ENCODE results near the gene PTGES3. TPM values are rescaled to one million over a fixed set of nuclear protein-coding genes. Genes with fewer than 3 reads are reported as not detected.

Gene PTGES3
- polyA plus RNA-seq, 1 donor from 2014 or later: 109 TPM

GRCh38 chr12:56719056-56719455, 31.0 kb upstream of the PTGES3 start:
- Histone ChIP-seq H3K79me2 (replicated peaks; ENCODE audit: insufficient read depth, low read length) (peaks cover 52% of the 10 kb centered on the region), H3K4me3 (ENCODE audit: low read length) (no peak overlapping the region), H3K27me3 (ENCODE audit: insufficient read depth, low read depth, low read length) (no peaks in the 10 kb centered on the region), H3K9me3 (ENCODE audit: low read length) (no peaks in the 10 kb centered on the region), H3K27ac (ENCODE audit: low read length) (no peak overlapping the region), H3K9me2 (ENCODE audit: insufficient read depth, low read length) (no peaks in the 10 kb centered on the region), H3K4me2 (ENCODE audit: low read length) (no peak overlapping the region), H2AFZ (ENCODE audit: low read depth, low read length) (no peak overlapping the region), H3K9ac (ENCODE audit: low read length) (no peak overlapping the region), H3K36me3 (ENCODE audit: insufficient read depth, low read length) (no peaks in the 10 kb centered on the region), H3F3A (ENCODE audit: insufficient read depth, low read length, poor library complexity, severe bottlenecking) (no peaks in the 10 kb centered on the region), H4K20me1 (ENCODE audit: insufficient read depth) (no peaks in the 10 kb centered on the region)
- TF ChIP-seq MXI1 (conservative IDR thresholded peaks at IDR 0.05; ENCODE audit: poor library complexity, severe bottlenecking) (no peak), SMC3 (conservative IDR thresholded peaks at IDR 0.05; ENCODE audit: poor library complexity) (no peak), TAF1 (IDR thresholded peaks at IDR 0.05; ENCODE audit: low read depth) (no peak), EZH2 (IDR thresholded peaks at IDR 0.05; ENCODE audit: borderline replicate concordance, insufficient read depth, low read length, poor library complexity, severe bottlenecking) (no peak), RAD21 (conservative IDR thresholded peaks at IDR 0.05) (no peak), POLR2AphosphoS5 (IDR thresholded peaks at IDR 0.05) (no peak), REST (IDR thresholded peaks at IDR 0.05; ENCODE audit: borderline replicate concordance) (no peak), CTCF (IDR thresholded peaks at IDR 0.05; ENCODE audit: poor library complexity, severe bottlenecking) (no peak), EP300 (conservative IDR thresholded peaks at IDR 0.05; ENCODE audit: poor library complexity, severe bottlenecking) (no peak)

- no peak overlapping the region for H2AFZ ChIP-seq (ENCODE audit: low read depth, low read length)
- H3K4me2 ChIP-seq (ENCODE audit: low read length): no peak overlapping the region
- no peak overlapping the region for H3K27ac ChIP-seq (ENCODE audit: low read length)
- no peaks in the 10 kb centered on the region for H3K9me2 ChIP-seq (ENCODE audit: insufficient read depth, low read length)
- TF ChIP-seq EP300 (conservative IDR thresholded peaks at IDR 0.05; ENCODE audit: poor library complexity, severe bottlenecking) (no peak), REST (IDR thresholded peaks at IDR 0.05; ENCODE audit: borderline replicate concordance) (no peak), POLR2AphosphoS5 (IDR thresholded peaks at IDR 0.05) (no peak), RAD21 (conservative IDR thresholded peaks at IDR 0.05) (no peak), TAF1 (IDR thresholded peaks at IDR 0.05; ENCODE audit: low read depth) (no peak), EZH2 (IDR thresholded peaks at IDR 0.05; ENCODE audit: borderline replicate concordance, insufficient read depth, low read length, poor library complexity, severe bottlenecking) (no peak)
- H3K79me2 ChIP-seq (replicated peaks; ENCODE audit: insufficient read depth, low read length): peaks cover 48% of the 10 kb centered on the region
- H3K9me3 ChIP-seq (ENCODE audit: low read length): no peaks in the 10 kb centered on the region
- H3K27me3 ChIP-seq (ENCODE audit: insufficient read depth, low read depth, low read length): no peaks in the 10 kb centered on the region
- H3K36me3 ChIP-seq (ENCODE audit: insufficient read depth, low read length): peaks cover 2% of the 10 kb centered on the region
- H3K9ac ChIP-seq (ENCODE audit: low read length): no peak overlapping the region
- no peaks in the 10 kb centered on the region for H3F3A ChIP-seq (ENCODE audit: insufficient read depth, low read length, poor library complexity, severe bottlenecking)
- H4K20me1 ChIP-seq (ENCODE audit: insufficient read depth): no peaks in the 10 kb centered on the region
- H3K4me3 ChIP-seq (ENCODE audit: low read length): no peak overlapping the region
Measured at GRCh38 chr12:56718636-56719035, 30.6 kb upstream of the PTGES3 start.
